Lower leg skin (tissue), 4 donors: ENCODE data around the gene YWHAG. TPM values are rescaled to one million over a fixed set of nuclear protein-coding genes. Genes with fewer than 3 reads are reported as not detected.

Experiments
- DNase-seq, 2 donors: peaks; one replicate each; pipeline ENCODE4 v3.0.0-alpha.2; 2019; ENCODE audit warnings: low spot score in 2 of 2
- H3K4me3 ChIP-seq: fragments of 200-600 bp; sonication (generic); 2 replicates; pipeline ENCODE4 v1.5.1; 2017; ENCODE audit warnings: mild to moderate bottlenecking, low read depth; ENCODE audit not compliant: poor library complexity, severe bottlenecking
- POLR2A ChIP-seq, 2 donors: fragments of 450-650 bp; IDR thresholded peaks; one replicate each; pipeline ENCODE4 v1.6.1; 2016 to 2017; ENCODE audit warnings: antibody characterized with exemption in 2 of 2, mild to moderate bottlenecking in 1 of 2, moderate library complexity in 1 of 2
- WGBS, 2 donors: methylation state at CpG; one replicate each; pipeline ENCODE4 v1.1.5; 2018; 5-methylcytosine and 5-hydroxymethylcytosine counted together
- intact Hi-C: fragments of 100-400 bp; cut with DNase I; formaldehyde crosslinking; loops from one replicate; pipeline ENCODE4 v1.15.0; 2023; ENCODE audit warnings: low total_unique reads
- total RNA-seq, 4 donors: library from RNA; depleted of rRNA; stranded (reverse); fragments of >200 nt; gene quantifications; one replicate each; pipeline ENCODE4 v1.1.0, GENCODE V29; 2016
- TF ChIP-seq, protein P1 (sequence below), 3 donors: fragments of 450-650 bp; IDR thresholded peaks; one replicate each; pipeline ENCODE4 v1.5.1; 2016; ENCODE audit warnings: antibody characterized with exemption in 3 of 3, mild to moderate bottlenecking in 3 of 3, moderate library complexity in 2 of 3

Gene YWHAG
- total RNA-seq, 4 donors from 2014 or later = 46.5 to 64.5 (median 56.4) TPM

GRCh38 chr7:76303202-76304147, 55.3 kb downstream of the YWHAG start:
- DNase-seq = peak; percentile 86 to 98
- peak overlapping the region; percentile 95 for H3K4me3 ChIP-seq
- 0 to 2% methylated on average over 52 to 53 of the region's 56 CpGs for WGBS, 2 donors
- TF ChIP-seq POLR2A (IDR thresholded peaks at IDR 0.05) = no peak
- TF ChIP-seq, protein P1, sequence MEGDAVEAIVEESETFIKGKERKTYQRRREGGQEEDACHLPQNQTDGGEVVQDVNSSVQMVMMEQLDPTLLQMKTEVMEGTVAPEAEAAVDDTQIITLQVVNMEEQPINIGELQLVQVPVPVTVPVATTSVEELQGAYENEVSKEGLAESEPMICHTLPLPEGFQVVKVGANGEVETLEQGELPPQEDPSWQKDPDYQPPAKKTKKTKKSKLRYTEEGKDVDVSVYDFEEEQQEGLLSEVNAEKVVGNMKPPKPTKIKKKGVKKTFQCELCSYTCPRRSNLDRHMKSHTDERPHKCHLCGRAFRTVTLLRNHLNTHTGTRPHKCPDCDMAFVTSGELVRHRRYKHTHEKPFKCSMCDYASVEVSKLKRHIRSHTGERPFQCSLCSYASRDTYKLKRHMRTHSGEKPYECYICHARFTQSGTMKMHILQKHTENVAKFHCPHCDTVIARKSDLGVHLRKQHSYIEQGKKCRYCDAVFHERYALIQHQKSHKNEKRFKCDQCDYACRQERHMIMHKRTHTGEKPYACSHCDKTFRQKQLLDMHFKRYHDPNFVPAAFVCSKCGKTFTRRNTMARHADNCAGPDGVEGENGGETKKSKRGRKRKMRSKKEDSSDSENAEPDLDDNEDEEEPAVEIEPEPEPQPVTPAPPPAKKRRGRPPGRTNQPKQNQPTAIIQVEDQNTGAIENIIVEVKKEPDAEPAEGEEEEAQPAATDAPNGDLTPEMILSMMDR (IDR thresholded peaks at IDR 0.05) = no peak
- intact Hi-C loops = no loop called here

DNA sequence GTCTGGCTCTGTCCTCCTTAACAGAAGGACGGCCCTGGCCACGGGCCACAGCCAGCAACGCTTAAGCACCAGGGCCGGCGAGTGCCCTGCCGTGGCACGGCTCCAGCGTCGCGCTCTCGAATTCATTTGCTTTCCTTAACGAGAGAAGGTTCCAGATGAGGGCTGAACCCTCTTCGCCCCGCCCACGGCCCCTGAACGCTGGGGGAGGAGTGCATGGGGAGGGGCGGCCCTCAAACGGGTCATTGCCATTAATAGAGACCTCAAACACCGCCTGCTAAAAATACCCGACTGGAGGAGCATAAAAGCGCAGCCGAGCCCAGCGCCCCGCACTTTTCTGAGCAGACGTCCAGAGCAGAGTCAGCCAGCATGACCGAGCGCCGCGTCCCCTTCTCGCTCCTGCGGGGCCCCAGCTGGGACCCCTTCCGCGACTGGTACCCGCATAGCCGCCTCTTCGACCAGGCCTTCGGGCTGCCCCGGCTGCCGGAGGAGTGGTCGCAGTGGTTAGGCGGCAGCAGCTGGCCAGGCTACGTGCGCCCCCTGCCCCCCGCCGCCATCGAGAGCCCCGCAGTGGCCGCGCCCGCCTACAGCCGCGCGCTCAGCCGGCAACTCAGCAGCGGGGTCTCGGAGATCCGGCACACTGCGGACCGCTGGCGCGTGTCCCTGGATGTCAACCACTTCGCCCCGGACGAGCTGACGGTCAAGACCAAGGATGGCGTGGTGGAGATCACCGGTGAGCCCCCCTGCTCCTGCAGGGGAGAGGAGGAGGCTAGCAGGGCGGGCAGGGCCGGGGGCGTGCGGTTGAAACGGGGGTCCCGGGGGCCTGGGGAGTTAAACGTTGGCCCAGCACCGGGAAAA, 56.2 kb downstream of the YWHAG start, which contains the start of gene HSPB1:
Gene HSPB1 (plus strand): TSS at position 327 of the 855 bp plus-strand sequence. CDS start 40 bp downstream, at position 367.
- DNase-seq = peak; percentile 94 to 98
- peak within 1 kb of the TSS; percentile 95 for H3K4me3 ChIP-seq
- TF ChIP-seq, protein P1 (IDR thresholded peaks at IDR 0.05) = no peak
- TF ChIP-seq POLR2A (IDR thresholded peaks at IDR 0.05) = peak in 1 of 2 donors; percentile 51
- WGBS, 2 donors = 0 to 1% methylated on average over 33 to 38 of the region's 75 CpGs
- intact Hi-C loops = no loop called here

DNA sequence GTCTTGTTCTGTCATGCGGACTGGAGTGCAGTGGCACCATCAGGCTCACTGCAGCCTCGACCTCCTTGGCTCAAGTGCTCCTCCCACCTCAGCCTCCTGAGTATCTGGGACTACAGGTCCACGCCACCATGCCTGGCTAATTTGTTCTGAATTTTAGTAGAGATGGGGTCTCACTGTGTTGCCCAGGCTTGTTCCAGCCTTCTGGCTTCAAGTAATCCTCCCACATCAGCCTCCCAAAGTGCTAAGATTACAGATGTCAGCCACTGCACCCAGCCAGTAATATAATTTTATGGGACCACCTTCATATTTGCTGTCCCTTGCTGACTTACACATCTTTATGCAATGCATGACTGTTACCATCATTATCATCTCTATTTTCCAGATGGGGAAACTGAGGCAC, 57.8 kb downstream of the YWHAG start:
- 82 to 83% methylated on average over 3 of the region's 3 CpGs for WGBS, 2 donors
- no peak for DNase-seq
- intact Hi-C loops = no loop called here
- no peak overlapping the region for H3K4me3 ChIP-seq
- no peak for TF ChIP-seq POLR2A (IDR thresholded peaks at IDR 0.05)
- TF ChIP-seq, protein P1 (IDR thresholded peaks at IDR 0.05) = no peak

DNA sequence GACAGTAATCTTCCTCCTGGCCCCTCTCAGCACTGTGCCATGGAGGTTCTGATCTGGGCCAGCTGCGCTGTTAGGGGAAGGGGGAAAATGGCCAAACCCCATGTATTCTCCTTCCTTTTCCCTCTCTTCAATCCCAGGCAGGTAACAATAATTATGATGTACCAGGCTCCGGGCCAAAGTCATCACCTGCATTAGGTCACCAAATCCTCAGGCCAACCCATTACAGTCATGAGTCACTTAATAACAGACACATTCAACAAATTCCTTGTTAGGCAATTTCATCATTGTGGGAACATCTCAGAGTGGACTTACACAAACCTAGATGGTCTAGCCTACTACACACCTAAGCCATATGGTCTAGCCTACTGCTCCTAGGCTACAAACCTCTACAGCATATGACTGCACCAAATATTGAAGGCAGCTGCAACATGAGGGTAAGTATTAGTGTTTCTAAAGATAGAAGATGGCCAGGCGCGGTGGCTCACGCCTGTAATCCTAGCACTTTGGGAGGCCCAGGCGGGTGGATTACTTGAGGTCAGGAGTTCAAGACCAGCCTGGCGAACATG, 58.5 kb downstream of the YWHAG start:
- TF ChIP-seq, protein P1 (IDR thresholded peaks at IDR 0.05) = no peak
- no peak for TF ChIP-seq POLR2A (IDR thresholded peaks at IDR 0.05)
- intact Hi-C loops = no loop called here
- DNase-seq = peak in 1 of 2 donors; percentile 71
- WGBS, 2 donors = 66 to 76% methylated on average over 7 of the region's 7 CpGs
- H3K4me3 ChIP-seq = no peak overlapping the region
